ENCODE results near the gene MAPKAPK3.

DNA sequence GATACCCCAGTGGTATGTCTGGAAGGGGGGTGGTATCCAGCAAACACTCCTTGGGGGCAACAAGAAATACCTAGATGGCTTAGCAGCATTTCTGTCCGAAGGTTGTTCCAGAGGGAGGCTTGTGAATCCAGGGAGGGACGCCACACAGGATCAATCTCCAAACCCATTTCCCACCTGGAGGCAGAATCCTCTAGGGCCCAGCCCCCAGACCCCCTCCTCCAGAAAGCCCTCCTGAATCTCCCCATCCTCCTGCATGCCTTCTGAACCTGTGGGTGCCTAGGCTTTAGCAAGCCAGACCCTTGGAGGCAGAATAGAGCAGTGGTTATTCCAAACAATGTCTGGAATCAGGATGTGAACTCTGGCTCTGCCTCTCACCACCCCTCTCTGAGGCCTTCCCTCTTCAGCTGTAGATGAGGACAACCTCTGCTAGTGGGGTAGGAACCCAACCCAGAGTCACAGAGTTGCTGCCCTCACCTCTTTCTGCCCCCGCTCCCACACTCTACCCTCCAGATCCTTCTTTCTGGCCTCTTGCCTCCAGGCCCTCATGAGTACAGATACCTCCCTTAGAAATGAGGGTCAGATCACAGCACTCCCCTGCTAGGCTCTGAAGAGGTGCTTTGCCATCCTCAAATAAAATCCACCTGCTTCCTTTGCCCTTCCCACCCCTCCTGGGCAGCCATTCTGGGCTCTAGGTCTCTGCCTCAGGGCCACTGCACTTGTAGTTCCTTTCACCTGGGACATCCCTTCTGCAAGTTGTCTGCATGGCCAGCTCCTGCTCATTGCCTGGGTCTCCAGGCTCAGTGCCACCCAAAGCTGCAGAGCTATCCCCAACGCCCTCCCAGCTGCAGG lies 13.5 kb upstream of the MAPKAPK3 start:
- TF ChIP-seq POLR2A (IDR thresholded peaks at IDR 0.05) (no peak), EP300 (IDR thresholded peaks at IDR 0.05) (no peak)
- TF ChIP-seq, protein P1, sequence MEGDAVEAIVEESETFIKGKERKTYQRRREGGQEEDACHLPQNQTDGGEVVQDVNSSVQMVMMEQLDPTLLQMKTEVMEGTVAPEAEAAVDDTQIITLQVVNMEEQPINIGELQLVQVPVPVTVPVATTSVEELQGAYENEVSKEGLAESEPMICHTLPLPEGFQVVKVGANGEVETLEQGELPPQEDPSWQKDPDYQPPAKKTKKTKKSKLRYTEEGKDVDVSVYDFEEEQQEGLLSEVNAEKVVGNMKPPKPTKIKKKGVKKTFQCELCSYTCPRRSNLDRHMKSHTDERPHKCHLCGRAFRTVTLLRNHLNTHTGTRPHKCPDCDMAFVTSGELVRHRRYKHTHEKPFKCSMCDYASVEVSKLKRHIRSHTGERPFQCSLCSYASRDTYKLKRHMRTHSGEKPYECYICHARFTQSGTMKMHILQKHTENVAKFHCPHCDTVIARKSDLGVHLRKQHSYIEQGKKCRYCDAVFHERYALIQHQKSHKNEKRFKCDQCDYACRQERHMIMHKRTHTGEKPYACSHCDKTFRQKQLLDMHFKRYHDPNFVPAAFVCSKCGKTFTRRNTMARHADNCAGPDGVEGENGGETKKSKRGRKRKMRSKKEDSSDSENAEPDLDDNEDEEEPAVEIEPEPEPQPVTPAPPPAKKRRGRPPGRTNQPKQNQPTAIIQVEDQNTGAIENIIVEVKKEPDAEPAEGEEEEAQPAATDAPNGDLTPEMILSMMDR (IDR thresholded peaks at IDR 0.05) = no peak

Data from ovary (tissue), 3 donors.